IMR-90 (cell line): ENCODE data around the gene DNAI2. TPM values are rescaled to one million over a fixed set of nuclear protein-coding genes. Genes with fewer than 3 reads are reported as not detected.
A peak's percentile ranks its signal among the peaks of the same experiment; 100 is the strongest.

Experiments used
- ATAC-seq: fragments of 200-7000 bp; cut with Tn5 transposase; 2 replicates; pipeline ENCODE4 v1.9.1; 2020; ENCODE audit warnings: low read depth, mild to moderate bottlenecking, moderate library complexity
- BruUV-seq: library from RNA; stranded (reverse); fragments of 400-500 nt; replicated peaks from 2 replicates; lab custom pipeline; 2021; lab: Mats Ljungman, UMichigan
- CTCF ChIA-PET: fragments of 300-600 bp; formaldehyde crosslinking; extraction: SDS; loops from one replicate; lab custom pipeline; 2021; ENCODE audit warnings: antibody characterized with exemption; lab: Yijun Ruan, JAX
- POLR2A ChIA-PET: fragments of 300-600 bp; sonication (Branson Sonifier 250); formaldehyde crosslinking; loops from one replicate; lab custom pipeline; 2022; ENCODE audit warnings: antibody characterized with exemption; ENCODE audit not compliant: unreplicated experiment; lab: Charles Lee
- DNase-seq: peaks from one replicate; pipeline ENCODE4 v3.0.0; 2013
- H2AFZ ChIP-seq: replicated peaks from 2 replicates; pipeline ENCODE3; 2013; ENCODE audit warnings: low read length, mild to moderate bottlenecking; ENCODE audit not compliant: poor library complexity
- H2AK5ac ChIP-seq: 2 replicates; pipeline ENCODE4 v1.6.1; 2013; ENCODE audit warnings: low read depth, low read length, inconsistent platforms
- H2AK9ac ChIP-seq: replicated peaks from 2 replicates; pipeline ENCODE3; 2013; ENCODE audit warnings: mild to moderate bottlenecking, low read depth, low read length, moderate library complexity; ENCODE audit not compliant: poor library complexity
- H2BK120ac ChIP-seq: 2 replicates; pipeline ENCODE4 v1.6.1; 2013; ENCODE audit warnings: low read depth, low read length, inconsistent platforms
- H2BK15ac ChIP-seq: 3 replicates; pipeline ENCODE4 v1.6.1; 2013; ENCODE audit warnings: low read depth, low read length, inconsistent platforms
- H2BK20ac ChIP-seq: 2 replicates; pipeline ENCODE4 v1.6.1; 2013; ENCODE audit warnings: low read depth, mild to moderate bottlenecking, inconsistent platforms, low read length, moderate library complexity
- H2BK5ac ChIP-seq: 2 replicates; pipeline ENCODE4 v1.6.1; 2013; ENCODE audit warnings: mild to moderate bottlenecking, low read depth, low read length, inconsistent platforms; ENCODE audit not compliant: poor library complexity, severe bottlenecking
- H3K14ac ChIP-seq: replicated peaks from 2 replicates; pipeline ENCODE4 v1.6.1; 2013; ENCODE audit warnings: low read depth, low read length, inconsistent platforms
- H3K18ac ChIP-seq: 2 replicates; pipeline ENCODE4 v1.6.1; 2013; ENCODE audit warnings: low read depth, low read length, control low read depth
- H3K23ac ChIP-seq: 2 replicates; pipeline ENCODE4 v1.6.1; 2013; ENCODE audit warnings: low read depth, low read length, inconsistent platforms
- H3K27ac ChIP-seq: 2 replicates; pipeline ENCODE4 v1.5.1; 2013; ENCODE audit warnings: mild to moderate bottlenecking, control low read depth, low read length; ENCODE audit not compliant: insufficient read depth
- H3K27me3 ChIP-seq: 2 replicates; pipeline ENCODE4 v1.6.1; 2013; ENCODE audit warnings: low read length; ENCODE audit not compliant: control insufficient read depth, insufficient read depth
- H3K36me3 ChIP-seq: 2 replicates; pipeline ENCODE4 v1.6.1; 2013; ENCODE audit warnings: low read length, mixed read lengths; ENCODE audit not compliant: control insufficient read depth, insufficient read depth
- H3K4ac ChIP-seq: 2 replicates; pipeline ENCODE4 v1.6.1; 2013; ENCODE audit warnings: low read depth, low read length, inconsistent platforms
- H3K4me1 ChIP-seq: 2 replicates; pipeline ENCODE4 v1.6.1; 2013; ENCODE audit warnings: low read length, mixed read lengths; ENCODE audit not compliant: control insufficient read depth, insufficient read depth
- H3K4me2 ChIP-seq: 2 replicates; pipeline ENCODE4 v1.6.1; 2013; ENCODE audit warnings: low read depth, mild to moderate bottlenecking, control low read depth, low read length, moderate library complexity
- H3K4me3 ChIP-seq: 2 replicates; pipeline ENCODE4 v1.5.1; 2013; ENCODE audit warnings: low read depth, mild to moderate bottlenecking, control low read depth, low read length, moderate library complexity; ENCODE audit not compliant: insufficient read depth
- H3K56ac ChIP-seq: 2 replicates; pipeline ENCODE4 v1.6.1; 2013; ENCODE audit warnings: low read length, inconsistent platforms; ENCODE audit not compliant: insufficient read depth; ENCODE audit errors: extremely low read depth
- H3K79me1 ChIP-seq, 2 experiments: 2 replicates each; pipeline ENCODE4 v1.6.1; 2013; ENCODE audit warnings: low read length in 2 of 2, inconsistent platforms in 1 of 2, low read depth in 1 of 2
- H3K9ac ChIP-seq: 2 replicates; pipeline ENCODE4 v1.6.1; 2013; ENCODE audit warnings: low read depth, low read length, control low read depth
- H3K9me1 ChIP-seq: 2 replicates; pipeline ENCODE4 v1.6.1; 2013; ENCODE audit warnings: low read length, inconsistent platforms; ENCODE audit not compliant: insufficient read depth
- H3K9me3 ChIP-seq: 2 replicates; pipeline ENCODE4 v1.6.1; 2013; ENCODE audit warnings: low read length; ENCODE audit not compliant: control insufficient read depth, insufficient read depth
- H4K20me1 ChIP-seq: 2 replicates; pipeline ENCODE4 v1.6.1; 2013; ENCODE audit warnings: low read length, inconsistent platforms; ENCODE audit not compliant: insufficient read depth
- H4K5ac ChIP-seq: 2 replicates; pipeline ENCODE4 v1.6.1; 2013; ENCODE audit warnings: mild to moderate bottlenecking, low read depth, low read length, control low read depth
- H4K8ac ChIP-seq, 2 experiments: 2 replicates each; pipeline ENCODE4 v1.6.1; 2013; ENCODE audit warnings: low read depth in 2 of 2, low read length in 2 of 2, control low read depth in 1 of 2, inconsistent platforms in 1 of 2
- H4K91ac ChIP-seq: 2 replicates; pipeline ENCODE4 v1.6.1; 2013; ENCODE audit warnings: low read depth, low read length, inconsistent platforms; ENCODE audit not compliant: insufficient read depth
- BHLHE40 ChIP-seq: fragments of 150-350 bp; IDR thresholded peaks from 2 replicates; pipeline ENCODE4 v1.6.1; 2016; ENCODE audit warnings: mild to moderate bottlenecking, low read depth, low read length
- CEBPB ChIP-seq: IDR thresholded peaks from 2 replicates; pipeline ENCODE4 v1.6.1; 2012; ENCODE audit warnings: low read depth, low read length, improper control_type of control experiment
- CHD1 ChIP-seq: IDR thresholded peaks from 2 replicates; pipeline ENCODE4 v1.6.1; 2012; ENCODE audit warnings: low read depth, low read length, improper control_type of control experiment
- FOS ChIP-seq: fragments of 150-350 bp; IDR thresholded peaks from 2 replicates; pipeline ENCODE4 v1.6.1; 2016; ENCODE audit warnings: low read depth, low read length
- MAFK ChIP-seq: IDR thresholded peaks from 2 replicates; pipeline ENCODE4 v1.6.1; 2012; ENCODE audit warnings: low read depth, low read length, improper control_type of control experiment
- MAZ ChIP-seq: IDR thresholded peaks from 2 replicates; pipeline ENCODE4 v1.6.1; 2012; ENCODE audit warnings: low read depth, mild to moderate bottlenecking, low read length, improper control_type of control experiment, moderate library complexity, borderline replicate concordance
- MXI1 ChIP-seq: IDR thresholded peaks from 2 replicates; pipeline ENCODE4 v1.6.1; 2012; ENCODE audit warnings: low read depth, mild to moderate bottlenecking, low read length, moderate library complexity, borderline replicate concordance
- NFE2L2 ChIP-seq: fragments of 150-350 bp; IDR thresholded peaks from 2 replicates; pipeline ENCODE4 v1.6.1; 2016; ENCODE audit warnings: low read depth, mild to moderate bottlenecking, low read length
- POLR2A ChIP-seq: IDR thresholded peaks from 2 replicates; pipeline ENCODE4 v1.6.1; 2012; ENCODE audit warnings: mild to moderate bottlenecking, low read depth, low read length
- RAD21 ChIP-seq: IDR thresholded peaks from 2 replicates; pipeline ENCODE4 v1.6.1; 2012; ENCODE audit warnings: low read length, improper control_type of control experiment
- RCOR1 ChIP-seq: IDR thresholded peaks from 2 replicates; pipeline ENCODE4 v1.6.1; 2012; ENCODE audit warnings: mild to moderate bottlenecking, low read length, improper control_type of control experiment; ENCODE audit not compliant: insufficient replicate concordance
- RFX5 ChIP-seq: IDR thresholded peaks from 2 replicates; pipeline ENCODE4 v1.8.0; 2012; ENCODE audit warnings: low read depth, mild to moderate bottlenecking, low read length, moderate library complexity
- SMC3 ChIP-seq: fragments of 150-350 bp; IDR thresholded peaks from 2 replicates; pipeline ENCODE4 v1.6.1; 2016; ENCODE audit warnings: low read depth, mild to moderate bottlenecking, antibody characterized with exemption, low read length, moderate library complexity
- whole genome bisulfite sequencing, 2 experiments: methylation state at CpG; one replicate each; pipeline versions ENCODE4 v1.1.5 to v1.1.7; 2013; ENCODE audit warnings: missing lambda C conversion rate in 2 of 2; ENCODE audit not compliant: insufficient read length in 1 of 2; ENCODE audit errors: extremely low coverage in 2 of 2; 5-methylcytosine and 5-hydroxymethylcytosine counted together
- dilution Hi-C: fragments of 300-500 bp; cut with HindIII; formaldehyde crosslinking; loops from one replicate; pipeline ENCODE4 v1.14.3; 2018; ENCODE audit warnings: low sequenced_read_pairs; ENCODE audit not compliant: unreplicated experiment
- in situ Hi-C: fragments of 300-500 bp; cut with MboI; formaldehyde crosslinking; loops from 3 replicates; pipeline ENCODE4 v1.14.3; 2019; ENCODE audit warnings: low sequenced_read_pairs, inconsistent platforms, mixed read lengths
- intact Hi-C: fragments of 100-400 bp; cut with micrococcal nuclease; formaldehyde crosslinking; loops from 2 replicates; pipeline ENCODE4 v1.10.0; 2022
- polyA plus RNA-seq, 3 experiments: library from polyadenylated mRNA; depleted of rRNA; stranded (reverse); fragments of >200 nt; gene quantifications; 2 replicates each; pipeline ENCODE4 v1.2.3, GENCODE V29; 2012; ENCODE audit warnings: low replicate concordance in 1 of 3
- total RNA-seq: library from RNA; depleted of rRNA; stranded (reverse); fragments of >200 nt; gene quantifications from 2 replicates; pipeline ENCODE4 v1.2.3, GENCODE V29; 2012
- TF ChIP-seq, protein P1 (sequence below): fragments of 150-350 bp; IDR thresholded peaks from 2 replicates; pipeline ENCODE4 v1.6.1; 2017; ENCODE audit warnings: mild to moderate bottlenecking, antibody characterized with exemption, low read length, low read depth
- TF ChIP-seq, protein P2 (sequence below): conservative IDR thresholded peaks from 2 replicates; pipeline ENCODE4 v1.5.1; 2012; ENCODE audit warnings: mild to moderate bottlenecking, low read depth, low read length, improper control_type of control experiment
- TF ChIP-seq, protein P3 (sequence below): fragments of 150-350 bp; IDR thresholded peaks from 2 replicates; pipeline ENCODE4 v1.6.1; 2016; ENCODE audit warnings: low read depth, mild to moderate bottlenecking, low read length, moderate library complexity, borderline replicate concordance

DNAI2 gene
- total and polyA plus RNA-seq, 2 of the 4 experiments (the other 2 are of a cell fraction): not detected

DNA sequence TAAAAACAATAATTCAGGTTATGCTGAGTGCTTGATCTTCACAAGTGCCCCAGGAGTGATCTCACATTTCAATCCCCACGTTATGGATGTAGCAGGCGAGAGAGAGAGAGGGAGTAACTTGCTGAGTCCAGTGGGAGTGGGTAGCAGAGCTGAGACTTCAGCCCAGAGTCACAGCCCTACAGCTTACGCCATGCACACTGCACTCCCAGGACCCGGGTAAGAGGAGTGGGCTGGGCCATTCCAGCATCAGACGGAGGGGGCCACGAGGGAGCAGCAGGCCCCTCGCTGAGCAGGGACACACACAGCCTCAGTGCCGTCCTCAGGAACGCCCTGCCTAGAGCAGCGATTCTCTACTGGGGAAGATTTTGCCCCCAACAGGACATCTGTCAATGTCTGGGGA, 42.2 kb downstream of the DNAI2 start:
- H2AFZ ChIP-seq: no peak overlapping the region
- TF ChIP-seq RFX5 (no peak), MXI1 (no peak), RAD21 (no peak), POLR2A (no peak), MAFK (no peak), RCOR1 (no peak), CEBPB (no peak), SMC3 (no peak), NFE2L2 (no peak), CHD1 (no peak), MAZ (no peak), FOS (no peak), BHLHE40 (no peak)
- TF ChIP-seq, protein P1, sequence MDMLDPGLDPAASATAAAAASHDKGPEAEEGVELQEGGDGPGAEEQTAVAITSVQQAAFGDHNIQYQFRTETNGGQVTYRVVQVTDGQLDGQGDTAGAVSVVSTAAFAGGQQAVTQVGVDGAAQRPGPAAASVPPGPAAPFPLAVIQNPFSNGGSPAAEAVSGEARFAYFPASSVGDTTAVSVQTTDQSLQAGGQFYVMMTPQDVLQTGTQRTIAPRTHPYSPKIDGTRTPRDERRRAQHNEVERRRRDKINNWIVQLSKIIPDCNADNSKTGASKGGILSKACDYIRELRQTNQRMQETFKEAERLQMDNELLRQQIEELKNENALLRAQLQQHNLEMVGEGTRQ: no peak
- TF ChIP-seq, protein P2, sequence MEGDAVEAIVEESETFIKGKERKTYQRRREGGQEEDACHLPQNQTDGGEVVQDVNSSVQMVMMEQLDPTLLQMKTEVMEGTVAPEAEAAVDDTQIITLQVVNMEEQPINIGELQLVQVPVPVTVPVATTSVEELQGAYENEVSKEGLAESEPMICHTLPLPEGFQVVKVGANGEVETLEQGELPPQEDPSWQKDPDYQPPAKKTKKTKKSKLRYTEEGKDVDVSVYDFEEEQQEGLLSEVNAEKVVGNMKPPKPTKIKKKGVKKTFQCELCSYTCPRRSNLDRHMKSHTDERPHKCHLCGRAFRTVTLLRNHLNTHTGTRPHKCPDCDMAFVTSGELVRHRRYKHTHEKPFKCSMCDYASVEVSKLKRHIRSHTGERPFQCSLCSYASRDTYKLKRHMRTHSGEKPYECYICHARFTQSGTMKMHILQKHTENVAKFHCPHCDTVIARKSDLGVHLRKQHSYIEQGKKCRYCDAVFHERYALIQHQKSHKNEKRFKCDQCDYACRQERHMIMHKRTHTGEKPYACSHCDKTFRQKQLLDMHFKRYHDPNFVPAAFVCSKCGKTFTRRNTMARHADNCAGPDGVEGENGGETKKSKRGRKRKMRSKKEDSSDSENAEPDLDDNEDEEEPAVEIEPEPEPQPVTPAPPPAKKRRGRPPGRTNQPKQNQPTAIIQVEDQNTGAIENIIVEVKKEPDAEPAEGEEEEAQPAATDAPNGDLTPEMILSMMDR: no peak
- TF ChIP-seq, protein P3, sequence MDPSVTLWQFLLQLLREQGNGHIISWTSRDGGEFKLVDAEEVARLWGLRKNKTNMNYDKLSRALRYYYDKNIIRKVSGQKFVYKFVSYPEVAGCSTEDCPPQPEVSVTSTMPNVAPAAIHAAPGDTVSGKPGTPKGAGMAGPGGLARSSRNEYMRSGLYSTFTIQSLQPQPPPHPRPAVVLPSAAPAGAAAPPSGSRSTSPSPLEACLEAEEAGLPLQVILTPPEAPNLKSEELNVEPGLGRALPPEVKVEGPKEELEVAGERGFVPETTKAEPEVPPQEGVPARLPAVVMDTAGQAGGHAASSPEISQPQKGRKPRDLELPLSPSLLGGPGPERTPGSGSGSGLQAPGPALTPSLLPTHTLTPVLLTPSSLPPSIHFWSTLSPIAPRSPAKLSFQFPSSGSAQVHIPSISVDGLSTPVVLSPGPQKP: no peak
- no peaks in the 10 kb centered on the region for H3K9me1 ChIP-seq
- H3K4me1 ChIP-seq: no peaks in the 10 kb centered on the region
- no peak overlapping the region for H2BK120ac ChIP-seq
- H2BK15ac ChIP-seq: no peak overlapping the region
- no peak overlapping the region for H2AK5ac ChIP-seq
- dilution Hi-C loops: no loop called here
- H3K27ac ChIP-seq: no peak overlapping the region
- ChIA-PET CTCF (no interaction called here), POLR2A (no interaction called here)
- no peak overlapping the region for H2BK20ac ChIP-seq
- no peaks in the 10 kb centered on the region for H3K27me3 ChIP-seq
- H3K4ac ChIP-seq: no peak overlapping the region
- H3K9ac ChIP-seq: no peak overlapping the region
- peak overlapping the region; percentile 16 for H2AK9ac ChIP-seq
- H3K79me1 ChIP-seq: no peaks in the 10 kb centered on the region
- no peak overlapping the region for H3K56ac ChIP-seq
- no peaks in the 10 kb centered on the region for H4K20me1 ChIP-seq
- H3K36me3 ChIP-seq: no peaks in the 10 kb centered on the region
- H3K14ac ChIP-seq: no peak overlapping the region
- BruUV-seq: no TSS peak
- no peak overlapping the region for H4K91ac ChIP-seq
- peaks cover 28% of the 10 kb centered on the region for H3K9me3 ChIP-seq
- no peak overlapping the region for H3K4me2 ChIP-seq
- H3K4me3 ChIP-seq: no peak overlapping the region
- intact Hi-C loops: no loop called here
- no peak overlapping the region for H4K5ac ChIP-seq
- ATAC-seq (no peak), DNase-seq (no peak)
- WGBS, 2 experiments: no CpG with 5 or more reads among the region's 10 CpGs
- in situ Hi-C loops: no loop called here
- H3K18ac ChIP-seq: no peak overlapping the region
- no peak overlapping the region for H4K8ac ChIP-seq
- H2BK5ac ChIP-seq: no peak overlapping the region
- H3K23ac ChIP-seq: no peak overlapping the region
